HCT116 (cell line): ENCODE data around the gene LSMEM2. TPM values are rescaled to one million over a fixed set of nuclear protein-coding genes. Genes with fewer than 3 reads are reported as not detected.

Experiments used
- ATAC-seq: fragments of 200-7000 bp; cut with Tn5 transposase; 2 replicates; pipeline ENCODE4 v1.9.1; 2020; ENCODE audit warnings: mild to moderate bottlenecking, moderate library complexity
- BruUV-seq: library from RNA; stranded (reverse); fragments of 400-500 nt; replicated peaks from 2 replicates; lab custom pipeline; 2021; lab: Mats Ljungman, UMichigan
- CTCF ChIA-PET: fragments of 300-600 bp; sonication (Branson Sonifier 250); formaldehyde crosslinking; loops from one replicate; lab custom pipeline; 2021; ENCODE audit warnings: antibody characterized with exemption; lab: Charles Lee
- POLR2A ChIA-PET: fragments of 300-600, 350-600 bp; sonication (Branson Sonifier 250); formaldehyde crosslinking; loops from one replicate; lab custom pipeline; 2021; ENCODE audit warnings: antibody characterized with exemption; lab: Charles Lee
- RAD21 ChIA-PET, 2 experiments: fragments of 300-600 bp; sonication (Branson Sonifier 250); formaldehyde crosslinking; loops; one replicate each; lab custom pipeline; 2023; ENCODE audit warnings: low total read pairs in 2 of 2; ENCODE audit not compliant: uncharacterized antibody in 2 of 2, unreplicated experiment in 2 of 2, low non-redundant PET in 1 of 2; lab: Charles Lee
- DNase-seq: peaks from one replicate; pipeline ENCODE4 v3.0.0-alpha.2; 2010; ENCODE audit warnings: low read depth, low spot score
- H2AFZ ChIP-seq: fragments of 200-600 bp; shearing (Covaris generic), sonication (generic); 2 replicates; pipeline ENCODE4 v1.6.1; 2017; ENCODE audit warnings: low read depth, mixed run types, mixed read lengths, antibody characterized with exemption, low read length; ENCODE audit not compliant: poor library complexity, severe bottlenecking
- H3K27ac ChIP-seq: 2 replicates; pipeline ENCODE4 v1.5.1; 2012; ENCODE audit warnings: low read depth, low read length
- H3K27me3 ChIP-seq: fragments of 200-600 bp; sonication (generic); 2 replicates; pipeline ENCODE4 v1.6.1; 2016; ENCODE audit warnings: mixed run types, low read length, mixed read lengths; ENCODE audit not compliant: insufficient read depth
- H3K36me3 ChIP-seq, 2 experiments: fragments of 200-500 bp in 1 of 2; fragments of 200-600 bp in 1 of 2; sonication (Bioruptor generic) in 1 of 2; sonication (generic) in 1 of 2; 2 replicates each; pipeline versions ENCODE4 v1.5.1 to v1.6.1; 2014 to 2016; ENCODE audit warnings: low read length in 2 of 2, inconsistent platforms in 1 of 2, mixed read lengths in 1 of 2, mixed run types in 1 of 2; ENCODE audit not compliant: insufficient read depth in 2 of 2, control insufficient read depth in 1 of 2
- H3K4me1 ChIP-seq, 2 experiments: fragments of 200-600 bp in 1 of 2; sonication (generic) in 1 of 2; 2 replicates each; pipeline versions ENCODE4 v1.5.1 to v1.6.1; 2012 to 2017; ENCODE audit warnings: low read length in 2 of 2, inconsistent platforms in 1 of 2, mild to moderate bottlenecking in 1 of 2, mixed read lengths in 1 of 2, mixed run types in 1 of 2, moderate library complexity in 1 of 2; ENCODE audit not compliant: insufficient read depth in 2 of 2, control insufficient read depth in 1 of 2
- H3K4me2 ChIP-seq: fragments of 200-600 bp; sonication (generic); 2 replicates; pipeline ENCODE4 v1.6.1; 2017; ENCODE audit warnings: mixed run types, low read length, mixed read lengths
- H3K4me3 ChIP-seq, 2 experiments: fragments of 200-600 bp in 1 of 2; sonication (generic) in 1 of 2; replicated peaks in 1 of 2; 2 replicates each; pipeline ENCODE4 v1.5.1; 2011 to 2016; ENCODE audit warnings: low read length in 2 of 2, control low read depth in 1 of 2, low read depth in 1 of 2, mild to moderate bottlenecking in 1 of 2, mixed read lengths in 1 of 2, mixed run types in 1 of 2
- H3K79me2 ChIP-seq: fragments of 200-600 bp; sonication (generic); 2 replicates; pipeline ENCODE4 v1.6.1; 2017; ENCODE audit warnings: mild to moderate bottlenecking, mixed run types, low read length, moderate library complexity, mixed read lengths; ENCODE audit not compliant: insufficient read depth
- H3K9ac ChIP-seq: fragments of 200-600 bp; sonication (generic); 2 replicates; pipeline ENCODE4 v1.6.1; 2016; ENCODE audit warnings: low read length, mixed read lengths
- H3K9me2 ChIP-seq: fragments of 200-600 bp; sonication (generic), shearing (Covaris generic); 2 replicates; pipeline ENCODE4 v1.6.1; 2017; ENCODE audit warnings: mixed run types, mild to moderate bottlenecking, moderate library complexity; ENCODE audit not compliant: insufficient read depth
- H3K9me3 ChIP-seq, 2 experiments: fragments of 200-500 bp in 1 of 2; fragments of 200-600 bp in 1 of 2; sonication (Bioruptor generic) in 1 of 2; sonication (generic) in 1 of 2; 2 replicates each; pipeline ENCODE4 v1.6.1; 2014 to 2017; ENCODE audit warnings: low read length in 2 of 2, mixed read lengths in 2 of 2, inconsistent platforms in 1 of 2, low read depth in 1 of 2, mild to moderate bottlenecking in 1 of 2, mixed run types in 1 of 2, moderate library complexity in 1 of 2; ENCODE audit not compliant: control insufficient read depth in 1 of 2, insufficient read depth in 1 of 2
- H4K20me1 ChIP-seq: fragments of 200-600 bp; sonication (generic), shearing (Covaris generic); 2 replicates; pipeline ENCODE4 v1.6.1; 2017; ENCODE audit warnings: mixed run types, mild to moderate bottlenecking, moderate library complexity; ENCODE audit not compliant: insufficient read depth
- CBX3 ChIP-seq: IDR thresholded peaks from 2 replicates; pipeline ENCODE4 v1.6.1; 2012; ENCODE audit warnings: low read depth
- EGR1 ChIP-seq: IDR thresholded peaks from 2 replicates; pipeline ENCODE4 v1.6.1; 2012; ENCODE audit warnings: low read depth
- ELF1 ChIP-seq: IDR thresholded peaks from 2 replicates; pipeline ENCODE4 v1.6.1; 2012; ENCODE audit warnings: low read depth, borderline replicate concordance
- EZH2 ChIP-seq: fragments of 200-600 bp; sonication (generic); IDR thresholded peaks from 2 replicates; pipeline ENCODE4 v1.6.1; 2017; ENCODE audit warnings: antibody characterized with exemption, mixed run types
- FOSL1 ChIP-seq: IDR thresholded peaks from 2 replicates; pipeline ENCODE4 v1.6.1; 2012; ENCODE audit warnings: low read depth
- JUND ChIP-seq: IDR thresholded peaks from 2 replicates; pipeline ENCODE4 v1.6.1; 2012
- POLR2A ChIP-seq: IDR thresholded peaks from 2 replicates; pipeline ENCODE4 v1.7.0; 2011; ENCODE audit warnings: borderline replicate concordance; ENCODE audit not compliant: insufficient read depth, insufficient read length; ENCODE audit errors: extremely low read depth
- POLR2AphosphoS5 ChIP-seq: IDR thresholded peaks from 2 replicates; pipeline ENCODE4 v1.6.1; 2011; ENCODE audit warnings: mild to moderate bottlenecking, low read depth, low read length, moderate library complexity
- RAD21 ChIP-seq: IDR thresholded peaks from 2 replicates; pipeline ENCODE4 v1.6.1; 2012; ENCODE audit warnings: low read depth, mild to moderate bottlenecking
- REST ChIP-seq: IDR thresholded peaks from 2 replicates; pipeline ENCODE4 v1.6.1; 2012; ENCODE audit warnings: low read depth
- SIN3A ChIP-seq: IDR thresholded peaks from 2 replicates; pipeline ENCODE4 v1.6.1; 2012; ENCODE audit warnings: low read depth
- SP1 ChIP-seq: IDR thresholded peaks from 2 replicates; pipeline ENCODE4 v1.6.1; 2012; ENCODE audit warnings: low read depth
- ZBTB33 ChIP-seq: IDR thresholded peaks from 2 replicates; pipeline ENCODE4 v1.6.1; 2011; ENCODE audit warnings: mild to moderate bottlenecking, low read length, moderate library complexity; ENCODE audit not compliant: insufficient replicate concordance; ENCODE audit errors: extremely low read depth
- ZNF274 ChIP-seq: fragments of 200-500 bp; sonication (Bioruptor generic); IDR thresholded peaks from 2 replicates; pipeline ENCODE4 v1.6.1; 2014; ENCODE audit warnings: mild to moderate bottlenecking, low read depth, low read length, inconsistent platforms
- intact Hi-C: fragments of 100-400 bp; cut with micrococcal nuclease; formaldehyde crosslinking; loops from 2 replicates; pipeline ENCODE4 v1.10.0; 2022
- total RNA-seq: library from RNA; stranded (reverse); gene quantifications from one replicate; pipeline ENCODE4 v1.2.1, GENCODE V29; 2021; ENCODE audit not compliant: unreplicated experiment
- TF ChIP-seq, protein P1 (sequence below), 3 experiments: fragments of 200-600 bp in 1 of 3; sonication (generic) in 1 of 3; IDR thresholded peaks in 2 of 3; conservative IDR thresholded peaks in 1 of 3; 2 replicates each; pipeline ENCODE4 v1.5.1; 2012 to 2017; ENCODE audit warnings: low read depth in 2 of 3, low read length in 2 of 3, antibody characterized with exemption in 1 of 3, borderline replicate concordance in 1 of 3, control low read depth in 1 of 3, mild to moderate bottlenecking in 1 of 3, mixed read lengths in 1 of 3, mixed run types in 1 of 3, moderate library complexity in 1 of 3; ENCODE audit not compliant: insufficient read depth in 1 of 3
- TF ChIP-seq, protein P2 (sequence below): IDR thresholded peaks from 2 replicates; pipeline ENCODE4 v1.6.1; 2012

LSMEM2 gene
- total RNA-seq, 1 experiment from 2014 or later = not detected

GRCh38 chr3:50318615-50319014 lies 39.7 kb downstream of the LSMEM2 start:
- TF ChIP-seq, protein P1, sequence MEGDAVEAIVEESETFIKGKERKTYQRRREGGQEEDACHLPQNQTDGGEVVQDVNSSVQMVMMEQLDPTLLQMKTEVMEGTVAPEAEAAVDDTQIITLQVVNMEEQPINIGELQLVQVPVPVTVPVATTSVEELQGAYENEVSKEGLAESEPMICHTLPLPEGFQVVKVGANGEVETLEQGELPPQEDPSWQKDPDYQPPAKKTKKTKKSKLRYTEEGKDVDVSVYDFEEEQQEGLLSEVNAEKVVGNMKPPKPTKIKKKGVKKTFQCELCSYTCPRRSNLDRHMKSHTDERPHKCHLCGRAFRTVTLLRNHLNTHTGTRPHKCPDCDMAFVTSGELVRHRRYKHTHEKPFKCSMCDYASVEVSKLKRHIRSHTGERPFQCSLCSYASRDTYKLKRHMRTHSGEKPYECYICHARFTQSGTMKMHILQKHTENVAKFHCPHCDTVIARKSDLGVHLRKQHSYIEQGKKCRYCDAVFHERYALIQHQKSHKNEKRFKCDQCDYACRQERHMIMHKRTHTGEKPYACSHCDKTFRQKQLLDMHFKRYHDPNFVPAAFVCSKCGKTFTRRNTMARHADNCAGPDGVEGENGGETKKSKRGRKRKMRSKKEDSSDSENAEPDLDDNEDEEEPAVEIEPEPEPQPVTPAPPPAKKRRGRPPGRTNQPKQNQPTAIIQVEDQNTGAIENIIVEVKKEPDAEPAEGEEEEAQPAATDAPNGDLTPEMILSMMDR (IDR thresholded peaks at IDR 0.05 in 2 of 3, conservative IDR thresholded peaks at IDR 0.05 in 1 of 3; ENCODE audit: borderline replicate concordance in 1 of 3, insufficient read depth in 1 of 3, low read depth in 2 of 3, low read length in 2 of 3) = no peak
- TF ChIP-seq CBX3 (no peak), EZH2 (no peak), ZBTB33 (no peak), SIN3A (no peak), EGR1 (no peak), SP1 (no peak), JUND (no peak), REST (no peak), POLR2A (no peak), RAD21 (no peak), POLR2AphosphoS5 (no peak), ZNF274 (no peak), ELF1 (no peak), FOSL1 (no peak)
- TF ChIP-seq, protein P2, sequence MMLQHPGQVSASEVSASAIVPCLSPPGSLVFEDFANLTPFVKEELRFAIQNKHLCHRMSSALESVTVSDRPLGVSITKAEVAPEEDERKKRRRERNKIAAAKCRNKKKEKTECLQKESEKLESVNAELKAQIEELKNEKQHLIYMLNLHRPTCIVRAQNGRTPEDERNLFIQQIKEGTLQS = no peak
- CTCF ChIA-PET = interaction anchor here (0.7 kb wide), 2 partner anchors 10 to 18 kb away, joined by 3 read pairs; partner anchors contain the start of gene TUSC2
- H3K27me3 ChIP-seq = no peaks in the 10 kb centered on the region
- intact Hi-C loops = no loop called here
- H3K36me3 ChIP-seq = peaks cover 2 to 17% of the 10 kb centered on the region in 2 experiments; a peak in 1 of 4 replicates
- DNase-seq (no peak), ATAC-seq (no peak)
- POLR2A ChIA-PET = no interaction called here
- no peak overlapping the region for H3K4me3 ChIP-seq
- no peaks in the 10 kb centered on the region for H3K9me2 ChIP-seq
- no TSS peak for BruUV-seq
- H3K9ac ChIP-seq = peak overlapping the region; percentile 65; the same call in 1 of the 2 replicates
- peak overlapping the region; percentile 98 for H3K27ac ChIP-seq
- no peaks in the 10 kb centered on the region for H3K9me3 ChIP-seq
- H4K20me1 ChIP-seq = no peaks in the 10 kb centered on the region
- H3K4me1 ChIP-seq = peaks cover 65 to 93% of the 10 kb centered on the region in 2 experiments
- peaks cover 51% of the 10 kb centered on the region for H3K79me2 ChIP-seq
- RAD21 ChIA-PET = interaction anchor here in 1 of 2 experiments (1.5 kb wide), 1 partner anchor 19 kb away, joined by 4 read pairs; the partner anchor contains the start of genes HYAL3 and NAA80
- no peak overlapping the region for H2AFZ ChIP-seq
- peak overlapping the region; percentile 92 for H3K4me2 ChIP-seq
